Nephron progenitor cell (in vitro differentiated cells): ENCODE results near the gene IGFBP4.

Source experiments
- DNase-seq: peaks from one replicate; pipeline ENCODE4 v3.0.0; 2021
- H3K27ac Mint-ChIP-seq: 2 replicates; pipeline ENCODE4 v1.8.0; 2021; ENCODE audit warnings: mild to moderate bottlenecking, moderate library complexity, mixed read lengths
- H3K27me3 Mint-ChIP-seq: 2 replicates; pipeline ENCODE4 v1.8.0; 2021; ENCODE audit warnings: mild to moderate bottlenecking, low read depth, mixed read lengths; ENCODE audit not compliant: poor library complexity
- H3K36me3 Mint-ChIP-seq: 2 replicates; pipeline ENCODE4 v1.8.0; 2021; ENCODE audit warnings: low read depth, mixed read lengths
- H3K4me1 Mint-ChIP-seq: 2 replicates; pipeline ENCODE4 v1.8.0; 2021; ENCODE audit warnings: mixed read lengths
- H3K4me3 Mint-ChIP-seq: 2 replicates; pipeline ENCODE4 v1.8.0; 2021; ENCODE audit warnings: mild to moderate bottlenecking, moderate library complexity, mixed read lengths
- H3K9me3 Mint-ChIP-seq: 2 replicates; pipeline ENCODE4 v1.8.0; 2021; ENCODE audit warnings: mild to moderate bottlenecking, moderate library complexity, mixed read lengths
- CTCF ChIP-seq: fragments of 200-600 bp; sonication (generic); IDR thresholded peaks from 2 replicates; pipeline ENCODE4 v1.5.0; 2021; ENCODE audit warnings: antibody characterized with exemption

Gene IGFBP4

DNA sequence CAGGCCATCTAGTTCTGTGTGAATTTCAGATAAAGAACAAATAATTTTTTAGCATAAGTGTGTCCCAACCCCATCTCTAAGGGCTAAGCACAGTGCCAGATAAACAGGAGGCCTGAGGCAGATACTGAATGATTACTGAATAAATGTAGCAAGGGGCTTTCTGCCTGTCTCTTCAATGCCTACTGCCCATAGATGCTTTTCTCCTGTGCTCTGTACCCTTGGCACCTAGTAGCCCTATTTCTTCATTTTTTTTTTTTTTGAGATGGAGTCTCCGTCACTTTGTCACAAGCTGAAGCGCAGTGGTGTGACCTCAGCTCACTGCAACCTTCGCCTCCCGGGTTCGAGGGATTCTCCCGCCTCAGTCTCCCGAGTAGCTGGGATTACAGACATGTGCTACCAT is 25.3 kb downstream of the IGFBP4 start:
- TF ChIP-seq CTCF: no peak
- Mint-ChIP-seq H3K36me3 (peaks cover 19% of the 10 kb centered on the region), H3K4me1 (peaks cover 35% of the 10 kb centered on the region), H3K9me3 (peaks cover 23% of the 10 kb centered on the region), H3K27me3 (peaks cover 9% of the 10 kb centered on the region), H3K4me3 (no peak overlapping the region), H3K27ac (no peak overlapping the region)
- no peak for DNase-seq

DNA sequence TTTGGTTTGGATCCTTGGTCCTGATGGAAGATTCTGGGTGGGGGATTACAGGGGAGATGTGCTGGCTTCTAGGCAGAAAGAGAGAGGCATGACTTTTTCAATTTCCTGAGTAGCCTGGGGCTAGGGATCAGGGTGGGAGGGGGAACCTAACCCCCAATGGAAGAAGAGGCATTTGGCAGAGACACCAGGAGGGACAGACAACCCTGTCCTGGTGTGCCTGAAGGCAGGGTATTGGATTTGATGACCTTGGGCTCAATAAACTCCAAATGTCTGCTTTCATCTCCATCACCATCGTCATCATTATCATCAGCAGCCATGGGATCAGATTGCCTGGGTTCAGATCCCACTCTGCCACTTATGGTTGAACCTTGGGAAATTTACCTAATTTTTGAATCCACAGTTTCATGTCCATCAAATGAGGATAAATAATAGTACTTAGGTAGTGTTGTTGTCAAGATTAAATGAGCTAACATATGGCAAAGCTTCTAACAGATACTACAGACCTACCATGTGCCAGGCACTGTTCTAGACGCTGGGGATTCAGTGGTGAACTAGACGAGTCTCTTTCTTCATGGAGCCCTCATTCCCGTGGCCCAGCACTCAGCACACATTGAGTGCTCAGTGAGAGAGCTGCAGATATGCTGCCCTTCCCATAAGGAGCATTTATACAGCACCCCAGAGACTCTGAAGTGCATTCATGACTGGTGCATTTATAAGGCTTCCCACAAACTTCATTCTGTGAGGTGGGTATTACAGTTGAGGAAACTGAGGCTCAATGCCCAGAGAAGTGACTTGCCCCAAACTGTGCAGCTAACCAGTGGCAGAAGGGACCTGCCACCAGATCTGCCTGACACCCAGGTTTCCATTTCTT is 26.8 kb downstream of the IGFBP4 start:
- no peak for DNase-seq
- Mint-ChIP-seq H3K4me3 (no peak overlapping the region), H3K27ac (no peak overlapping the region), H3K36me3 (peaks cover 19% of the 10 kb centered on the region), H3K4me1 (peaks cover 35% of the 10 kb centered on the region), H3K9me3 (peaks cover 23% of the 10 kb centered on the region), H3K27me3 (peaks cover 9% of the 10 kb centered on the region)
- TF ChIP-seq CTCF: no peak

- Mint-ChIP-seq H3K4me3 (no peak overlapping the region), H3K9me3 (peaks cover 23% of the 10 kb centered on the region), H3K4me1 (peaks cover 47% of the 10 kb centered on the region), H3K27ac (peak overlapping the region; percentile 84), H3K27me3 (peaks cover 11% of the 10 kb centered on the region), H3K36me3 (peaks cover 19% of the 10 kb centered on the region)
- no peak for TF ChIP-seq CTCF
- no peak for DNase-seq
Measured at GRCh38 chr17:40470932-40471828, 27.9 kb downstream of the IGFBP4 start.

DNA sequence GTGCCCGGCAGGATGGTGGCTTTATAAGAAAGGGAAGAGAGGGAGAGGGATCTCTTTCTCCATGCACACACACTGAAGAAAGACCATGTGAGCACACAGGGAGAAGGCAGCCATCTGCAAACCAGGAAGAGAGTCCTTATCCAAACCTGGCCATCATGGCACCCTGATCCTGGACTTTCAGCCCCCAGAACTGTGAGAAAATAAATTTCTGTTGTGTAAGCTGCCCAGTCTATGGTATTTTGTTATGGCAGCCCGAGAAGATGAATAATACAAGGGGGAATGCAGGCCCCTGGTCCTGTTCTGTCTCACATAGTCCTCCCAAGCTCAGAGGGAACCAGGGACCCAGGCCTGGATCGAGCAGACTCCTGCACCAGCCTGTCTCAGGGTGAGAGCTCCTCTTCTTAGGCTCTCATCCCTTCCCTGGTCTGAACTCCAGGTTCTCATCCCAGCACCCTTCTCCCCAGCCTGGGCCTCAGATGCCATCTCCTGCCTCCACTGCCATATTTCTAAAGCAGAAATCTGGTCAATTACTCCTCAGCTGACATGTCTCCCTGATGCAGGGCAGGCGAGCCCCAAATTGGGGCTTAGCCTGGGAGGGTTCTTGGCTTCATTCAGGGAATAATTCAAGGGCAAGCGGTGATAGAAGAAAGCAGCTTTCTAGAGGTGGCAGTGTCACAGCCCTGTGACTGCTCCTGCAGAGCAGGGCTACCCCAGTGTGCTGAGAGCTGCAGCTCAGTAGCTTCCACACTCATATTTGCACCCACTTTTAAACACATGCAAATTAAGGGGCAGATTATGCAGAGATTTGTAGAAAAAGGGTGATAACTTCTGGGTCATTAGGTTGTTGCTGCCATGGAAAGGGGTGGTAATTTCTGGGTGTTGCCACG is 28.8 kb downstream of the IGFBP4 start:
- H3K27ac Mint-ChIP-seq: no peak overlapping the region
- H3K4me1 Mint-ChIP-seq: peaks cover 50% of the 10 kb centered on the region
- H3K36me3 Mint-ChIP-seq: peaks cover 19% of the 10 kb centered on the region
- no peak for TF ChIP-seq CTCF
- no peak overlapping the region for H3K4me3 Mint-ChIP-seq
- H3K27me3 Mint-ChIP-seq: peaks cover 8% of the 10 kb centered on the region
- peaks cover 23% of the 10 kb centered on the region for H3K9me3 Mint-ChIP-seq
- no peak for DNase-seq

DNA sequence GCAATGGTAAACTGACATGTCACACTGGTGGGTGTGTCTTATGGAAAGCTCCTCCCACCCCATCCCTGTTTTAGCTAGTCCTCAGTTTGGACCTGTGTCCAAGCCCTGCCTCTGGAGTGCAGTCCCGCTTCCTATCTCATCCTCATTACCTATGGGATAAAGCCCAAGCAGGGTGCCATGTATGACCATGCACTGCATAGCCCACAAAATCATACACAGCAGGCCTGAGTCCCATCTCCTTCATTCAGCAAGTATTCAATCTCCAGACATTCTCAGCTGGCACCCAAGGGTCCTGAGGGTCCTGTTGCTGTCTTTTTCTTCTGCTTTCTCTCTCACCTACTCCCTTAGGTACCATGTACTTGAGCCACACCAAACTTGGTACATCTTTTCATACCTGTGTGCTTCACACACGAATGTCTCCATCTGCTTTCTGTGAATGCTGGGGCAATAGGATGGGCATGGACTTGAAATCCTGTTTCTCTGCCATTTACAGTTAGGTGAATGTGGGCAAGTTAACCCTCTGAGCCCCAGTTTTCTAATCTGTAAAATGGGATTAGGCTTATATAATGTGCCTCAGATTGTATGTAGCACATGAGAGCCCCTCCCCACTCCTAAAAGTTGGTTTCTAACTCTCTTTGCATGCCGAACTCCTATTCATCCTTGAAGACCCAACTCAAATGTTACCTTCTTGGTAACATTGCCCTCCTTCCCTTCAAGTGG is 29.6 kb downstream of the IGFBP4 start:
- no peak for DNase-seq
- Mint-ChIP-seq H3K9me3 (peaks cover 23% of the 10 kb centered on the region), H3K4me3 (no peak overlapping the region), H3K4me1 (peaks cover 50% of the 10 kb centered on the region), H3K36me3 (peaks cover 19% of the 10 kb centered on the region), H3K27ac (no peak overlapping the region), H3K27me3 (peaks cover 3% of the 10 kb centered on the region)
- no peak for TF ChIP-seq CTCF
